HG03575 (cell line): ENCODE results near the gene FAM163B.
"Not testable (repeated sequence)": the region's sequence is repeated elsewhere in the genome, so short reads cannot be mapped to it uniquely, and the experiment has no call there.

ENCODE experiments used
- ATAC-seq: cut with Tn5 transposase; IDR thresholded peaks from one replicate; pipeline ENCODE4 v1.9.1; 2021; ENCODE audit not compliant: unreplicated experiment, insufficient number of reproducible peaks, low FRiP score; ENCODE audit errors: extremely low read depth

Gene FAM163B

DNA sequence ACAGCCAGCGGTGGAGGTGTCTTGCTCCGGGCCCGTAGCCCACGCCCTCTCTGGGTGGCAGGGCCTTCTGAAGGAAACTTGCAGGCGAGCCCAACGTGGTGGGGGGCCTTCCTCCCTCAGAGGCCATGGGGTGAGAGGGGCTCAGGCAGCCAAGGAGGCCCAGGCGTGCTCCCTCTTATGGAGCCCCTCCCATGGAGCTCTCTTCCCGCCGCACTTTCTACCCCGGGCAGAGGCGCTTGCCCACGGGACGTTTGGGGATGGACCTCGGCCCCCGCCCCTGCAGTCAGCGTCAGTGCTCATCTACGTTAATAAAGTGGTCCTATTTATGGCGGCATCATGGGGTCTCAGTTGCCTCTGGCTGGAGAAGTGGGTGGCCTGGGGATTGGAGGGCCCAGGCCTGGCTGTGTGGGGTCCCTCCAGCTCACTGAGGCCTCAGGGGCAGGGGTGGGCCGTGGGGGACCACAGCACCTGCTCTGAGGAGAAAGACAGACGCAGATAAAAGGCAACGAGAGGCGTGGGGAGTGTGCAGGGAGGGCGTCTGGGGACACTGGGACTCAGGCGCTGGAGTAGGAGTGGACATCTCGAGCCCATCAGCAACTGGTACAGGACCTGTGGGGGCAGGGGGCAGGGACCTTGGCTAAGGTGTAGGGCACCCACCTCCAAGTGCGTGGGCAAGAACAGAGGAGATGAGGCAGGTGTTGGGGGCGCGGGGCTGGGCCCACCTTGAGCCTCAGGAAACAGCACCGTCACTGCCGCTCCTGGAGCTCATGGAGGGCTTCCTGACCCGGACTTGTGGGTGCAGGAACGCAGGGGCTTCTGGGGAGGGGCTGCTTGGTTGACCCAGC, 33.8 kb downstream of the FAM163B start:
- ATAC-seq: no peak

DNA sequence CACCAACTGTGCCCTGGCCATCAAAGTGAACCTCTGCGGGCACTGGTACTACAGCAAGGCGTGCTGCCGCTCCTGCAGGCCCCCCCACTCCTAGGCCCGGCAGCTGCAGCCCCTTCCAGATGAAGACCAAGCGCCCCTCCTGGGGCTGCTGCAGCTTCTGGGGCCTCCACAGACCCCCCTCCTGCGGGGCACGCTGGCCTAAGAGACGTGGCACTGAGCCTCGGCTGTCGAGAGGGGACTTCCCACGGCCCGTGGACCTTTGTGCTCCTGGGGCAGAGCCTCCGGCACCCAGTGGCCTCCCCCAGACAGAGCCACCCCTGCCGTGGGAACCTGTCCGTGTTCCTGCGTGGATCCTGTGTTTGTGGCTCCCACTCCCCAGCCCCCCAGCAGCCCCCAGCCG, 34.4 kb downstream of the FAM163B start:
- ATAC-seq: no peak

- ATAC-seq: no peak
Observed at GRCh38 chr9:133573791-133574515, 35.2 kb downstream of the FAM163B start.

- no peak for ATAC-seq
Observed at GRCh38 chr9:133572821-133573361, 36.3 kb downstream of the FAM163B start.

DNA sequence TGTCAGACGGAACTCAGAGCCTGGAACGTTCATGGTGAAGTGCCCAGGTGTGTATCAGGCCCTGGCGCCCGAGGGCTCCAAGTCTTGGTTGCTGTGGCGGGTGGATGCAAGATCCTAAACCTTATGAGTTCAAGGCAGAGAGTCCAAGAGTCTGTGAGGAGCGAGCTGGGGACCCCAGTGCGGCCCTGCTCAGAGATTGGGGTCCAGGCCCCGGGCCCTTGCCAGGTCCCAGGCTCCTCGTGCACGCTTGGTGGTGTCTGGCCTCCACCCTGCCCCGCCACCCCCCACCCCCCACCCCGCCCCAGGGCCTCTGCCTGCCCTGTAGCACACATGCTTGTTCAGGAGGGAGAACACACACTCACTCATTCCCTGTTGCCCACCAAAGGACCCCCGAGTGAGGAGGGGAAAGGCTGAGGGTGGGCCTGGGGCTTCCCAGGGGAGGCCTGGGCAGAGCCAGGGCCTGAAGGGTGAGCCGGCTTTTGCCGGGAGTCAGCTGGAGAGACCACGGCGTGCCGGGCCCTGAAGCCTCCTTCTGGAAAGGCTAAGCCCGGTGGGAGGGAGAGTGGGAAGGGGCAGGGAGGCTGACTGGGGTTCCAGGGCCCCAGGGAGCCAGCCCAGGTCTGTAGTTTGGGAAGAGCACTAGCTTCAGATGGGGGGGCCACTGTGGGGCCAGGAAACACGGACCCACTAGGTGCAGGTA, 37.1 kb downstream of the FAM163B start:
- no peak for ATAC-seq

DNA sequence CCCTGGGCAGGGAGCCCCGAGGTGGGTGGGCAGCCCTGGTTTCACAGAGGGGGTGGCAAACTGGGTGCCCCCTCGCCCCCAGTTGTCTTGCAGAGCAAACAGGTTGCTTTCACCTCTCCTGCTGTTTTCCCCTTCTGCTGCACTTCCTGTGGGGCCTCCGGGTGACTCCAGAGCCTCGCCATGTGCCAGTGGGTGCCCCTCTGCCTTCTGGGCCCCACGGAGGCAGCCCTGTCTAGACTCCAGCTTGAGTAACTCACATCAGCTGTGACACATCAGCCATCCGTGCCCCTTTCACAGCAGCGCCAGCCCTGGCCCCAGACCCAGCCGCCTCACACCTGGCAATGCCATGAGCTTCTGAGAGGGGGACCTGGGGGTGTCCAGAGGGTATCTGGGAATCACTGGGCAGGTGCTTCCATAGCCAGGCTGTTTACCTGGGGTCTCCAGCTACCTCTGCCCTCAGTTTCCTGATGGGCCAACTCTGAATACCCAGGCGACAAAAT, 37.7 kb downstream of the FAM163B start:
- no peak for ATAC-seq

DNA sequence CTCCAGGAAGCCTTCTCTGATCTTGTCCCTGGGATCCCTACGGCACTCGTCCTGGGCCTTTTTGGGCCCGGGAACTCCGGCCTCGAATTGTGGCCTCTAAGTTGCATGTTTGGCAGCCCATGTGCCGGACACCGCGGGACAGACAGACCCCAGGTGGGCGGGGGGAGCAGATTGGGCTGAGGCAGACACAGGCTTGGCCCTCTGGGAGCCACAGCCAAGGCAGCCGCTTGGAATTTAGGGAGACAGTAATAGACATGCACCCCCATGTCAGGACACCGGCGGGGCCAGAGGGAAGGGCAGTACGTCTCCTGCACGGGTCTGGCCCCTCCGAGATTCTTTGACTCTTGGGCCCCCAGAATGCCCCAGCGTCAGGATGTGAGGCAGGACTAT, 38.5 kb downstream of the FAM163B start:
- no peak for ATAC-seq

GRCh38 chr9:133569891-133570690, 39.1 kb downstream of the FAM163B start:
- ATAC-seq: no peak

DNA sequence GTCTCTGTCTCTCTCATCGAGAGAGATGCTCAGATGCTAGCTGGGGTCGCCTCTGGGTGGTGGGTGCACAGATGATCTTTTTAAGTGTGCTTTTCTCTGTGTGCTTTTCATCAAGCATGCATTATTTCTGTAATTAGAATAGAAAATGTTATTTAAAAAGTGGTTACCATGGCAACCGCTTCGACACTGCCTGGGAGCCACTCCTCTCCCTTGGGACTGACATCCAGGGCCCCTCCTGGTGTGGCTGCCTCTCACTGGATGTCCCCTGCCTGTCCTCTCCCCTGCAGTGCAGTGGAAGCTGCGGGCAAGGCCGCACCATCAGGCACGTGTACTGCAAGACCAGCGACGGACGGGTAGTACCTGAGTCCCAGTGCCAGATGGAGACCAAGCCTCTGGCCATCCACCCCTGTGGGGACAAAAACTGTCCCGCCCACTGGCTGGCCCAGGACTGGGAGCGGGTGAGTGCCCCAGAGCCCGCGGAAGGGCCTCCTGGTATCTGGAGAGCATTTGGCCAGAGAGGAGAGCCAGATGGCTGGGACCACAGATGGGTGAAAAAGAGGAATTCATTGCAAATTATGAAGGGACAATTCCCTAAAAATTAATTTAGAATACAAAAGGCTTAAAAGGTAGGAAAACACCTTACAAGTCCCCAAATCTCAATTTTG, 39.9 kb downstream of the FAM163B start:
- no peak for ATAC-seq

GRCh38 chr9:133568186-133568585, 41.0 kb downstream of the FAM163B start:
- ATAC-seq: no peak

GRCh38 chr9:133566817-133567216, 42.4 kb downstream of the FAM163B start:
- no peak for ATAC-seq

- no peak for ATAC-seq
Observed at GRCh38 chr9:133566382-133566781, 42.8 kb downstream of the FAM163B start.

DNA sequence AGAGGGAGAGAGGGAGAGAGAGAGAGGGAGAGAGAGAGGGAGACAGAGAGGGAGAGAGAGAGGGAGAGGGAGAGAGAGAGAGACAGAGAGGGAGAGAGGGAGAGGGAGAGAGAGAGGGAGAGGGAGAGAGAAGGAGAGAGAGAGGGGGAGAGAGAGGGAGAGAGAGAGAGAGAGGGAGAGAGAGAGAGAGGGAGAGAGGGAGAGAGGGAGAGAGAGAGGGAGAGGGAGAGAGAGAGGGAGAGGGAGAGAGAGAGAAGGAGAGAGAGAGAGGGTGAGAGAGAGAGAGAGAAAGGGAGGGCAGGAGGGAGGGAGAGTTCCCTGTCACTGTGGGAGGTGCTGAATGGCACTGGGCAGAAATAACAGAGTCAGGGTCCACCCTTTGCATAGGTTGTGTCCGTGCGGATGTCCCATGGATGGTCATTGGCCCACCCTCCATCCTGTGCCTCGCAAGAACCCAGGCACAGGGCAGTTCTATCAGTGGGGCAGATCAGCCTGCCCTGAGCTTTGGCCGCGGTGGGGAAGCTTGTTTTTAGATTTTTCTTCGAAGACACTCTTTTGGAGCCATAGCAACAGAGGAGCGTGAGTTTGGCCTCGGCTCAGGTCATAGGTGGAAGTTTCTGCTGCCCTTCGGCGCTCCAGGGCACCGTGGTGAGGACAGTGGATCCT, 44.6 kb downstream of the FAM163B start:
- ATAC-seq: no peak

DNA sequence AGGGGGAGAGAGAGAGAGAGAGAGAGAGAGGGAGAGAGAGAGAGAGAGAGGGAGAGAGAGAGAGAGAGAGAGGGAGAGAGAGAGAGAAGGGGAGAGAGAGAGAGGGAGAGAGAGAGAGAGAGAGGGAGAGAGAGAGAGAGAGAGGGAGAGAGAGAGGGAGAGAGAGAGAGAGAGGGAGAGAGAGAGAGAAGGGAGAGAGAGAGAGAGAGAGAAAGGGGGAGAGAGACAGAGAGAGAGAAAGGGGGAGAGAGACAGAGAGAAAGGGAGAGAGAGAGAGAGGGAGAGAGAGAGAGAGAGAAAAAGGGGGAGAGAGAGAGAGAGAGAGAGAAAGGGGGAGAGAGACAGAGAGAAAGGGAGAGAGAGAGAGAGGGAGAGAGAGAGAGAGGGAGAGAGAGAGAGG, 45.4 kb downstream of the FAM163B start:
- not testable (repeated sequence) for ATAC-seq

DNA sequence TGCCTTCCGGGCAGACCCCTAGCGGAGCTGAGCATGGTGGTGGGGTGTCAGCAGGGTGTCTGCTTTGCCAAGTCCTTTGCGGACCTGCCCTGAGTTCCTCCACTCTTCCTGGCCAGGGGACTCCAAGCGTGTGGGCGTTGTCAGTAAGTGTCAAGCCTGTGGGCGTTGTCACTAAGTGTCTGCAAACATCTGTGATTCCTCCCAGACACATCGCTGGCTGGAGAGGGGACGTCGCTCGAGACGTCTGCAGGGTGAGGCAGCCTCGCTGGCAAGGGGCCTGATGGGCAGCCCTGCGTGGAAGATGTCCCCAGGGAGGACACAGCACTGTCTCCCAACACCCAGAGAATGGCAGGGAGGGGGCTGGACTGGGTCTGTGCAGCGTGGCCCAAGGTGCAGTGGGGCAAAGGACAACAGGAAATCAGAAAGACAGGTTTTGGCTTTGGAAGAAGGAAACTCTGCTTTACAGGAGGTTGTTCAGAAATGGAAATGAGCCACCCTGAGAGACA, 45.8 kb downstream of the FAM163B start:
- ATAC-seq: no peak

DNA sequence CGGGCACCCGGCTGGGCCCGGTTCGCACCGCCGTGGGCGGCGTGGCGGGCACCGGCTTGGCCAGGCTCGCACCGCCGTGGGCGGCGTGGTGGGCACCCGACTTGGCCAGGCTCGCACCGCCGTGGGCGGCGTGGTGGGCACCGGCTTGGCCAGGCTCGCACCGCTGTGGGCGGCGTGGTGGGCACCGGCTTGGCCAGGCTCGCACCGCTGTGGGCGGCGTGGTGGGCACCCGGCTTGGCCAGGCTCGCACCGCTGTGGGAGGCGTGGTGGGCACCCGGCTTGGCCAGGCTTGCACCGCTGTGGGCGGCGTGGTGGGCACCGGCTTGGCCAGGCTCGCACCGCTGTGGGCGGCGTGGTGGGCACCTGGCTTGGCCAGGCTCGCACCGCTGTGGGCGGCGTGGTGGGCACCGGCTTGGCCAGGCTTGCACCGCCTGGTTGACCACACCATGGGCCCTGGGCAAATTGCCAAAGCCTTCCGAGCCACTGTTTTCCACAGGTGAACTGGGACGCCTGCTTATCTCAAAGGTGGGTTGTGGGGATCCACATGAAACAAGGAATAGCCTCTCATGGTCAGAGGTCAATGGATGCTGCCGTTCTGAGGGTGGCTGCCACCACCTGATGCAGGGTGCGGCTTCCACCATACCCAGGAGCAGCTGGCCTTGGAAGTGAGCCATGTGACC, 46.4 kb downstream of the FAM163B start:
- ATAC-seq: no peak

DNA sequence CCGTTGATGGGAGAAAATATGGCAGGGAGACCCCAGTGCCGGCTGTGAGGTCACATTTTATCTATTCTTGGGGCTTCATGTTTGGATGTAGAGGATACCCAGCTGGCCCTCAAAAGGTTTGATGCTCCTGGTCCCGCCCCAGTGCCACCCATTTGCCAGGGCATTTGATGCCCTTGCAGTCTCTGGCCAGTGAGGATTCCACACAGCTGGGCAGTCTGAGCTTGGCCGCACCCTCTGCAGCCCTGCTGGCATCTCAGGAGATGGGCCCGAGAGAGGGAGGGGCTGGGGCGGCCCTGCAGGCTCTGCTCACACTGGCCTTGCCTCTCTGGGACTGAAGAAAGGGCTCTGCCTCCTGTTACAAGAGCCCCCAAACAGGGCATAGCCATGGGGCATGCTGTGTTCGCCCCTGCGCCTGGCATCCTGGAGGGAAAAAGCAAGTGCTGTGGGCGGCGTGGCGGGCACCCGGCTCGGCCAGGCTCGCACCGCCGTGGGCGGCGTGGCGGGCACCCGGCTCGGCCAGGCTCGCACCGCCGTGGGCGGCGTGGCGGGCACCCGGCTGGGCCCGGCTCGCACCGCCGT, 47.1 kb downstream of the FAM163B start:
- no peak for ATAC-seq
